ENCODE measurements around the gene MMP19.
"Not testable (repeated sequence)": the region's sequence is repeated elsewhere in the genome, so short reads cannot be mapped to it uniquely, and the experiment has no call there.

The MMP19 gene

DNA sequence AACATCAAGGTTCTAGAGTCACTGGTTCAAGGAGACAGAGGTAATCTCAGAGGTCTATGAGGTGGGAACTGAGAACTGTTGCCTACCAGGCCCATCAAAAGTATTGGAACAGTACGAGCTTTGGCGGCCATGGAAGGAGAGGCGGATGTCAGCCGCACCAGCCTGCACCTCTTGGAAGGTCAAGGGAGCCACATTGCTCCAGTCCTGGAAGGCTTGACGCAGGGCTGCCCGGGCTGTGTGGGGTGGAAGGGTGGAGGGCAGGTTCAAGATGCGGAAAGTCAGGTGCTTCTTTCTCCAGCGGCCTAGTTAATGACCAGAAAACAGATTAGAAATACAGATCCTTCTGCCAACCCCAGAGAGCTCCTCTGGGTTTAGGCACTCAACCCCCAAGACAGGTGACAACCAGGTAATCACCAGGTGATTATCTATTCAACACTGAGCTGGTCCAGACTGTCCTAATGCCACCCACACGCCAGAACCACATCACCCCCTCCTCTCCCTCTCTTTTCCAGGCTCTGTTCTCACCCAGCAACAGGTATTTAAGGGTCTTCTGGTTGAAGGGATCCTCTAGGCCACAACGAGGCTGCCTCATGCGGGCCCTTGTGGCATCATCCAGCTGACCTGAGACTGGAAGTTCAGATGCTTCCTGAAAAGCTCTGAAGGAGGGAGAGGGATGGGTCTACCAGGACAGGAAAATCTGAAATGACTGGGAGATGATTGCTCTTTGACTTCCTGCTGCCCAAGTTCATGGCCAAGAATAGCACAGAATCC is 2.0 kb downstream of the MMP19 start:
- TF ChIP-seq, protein P1, sequence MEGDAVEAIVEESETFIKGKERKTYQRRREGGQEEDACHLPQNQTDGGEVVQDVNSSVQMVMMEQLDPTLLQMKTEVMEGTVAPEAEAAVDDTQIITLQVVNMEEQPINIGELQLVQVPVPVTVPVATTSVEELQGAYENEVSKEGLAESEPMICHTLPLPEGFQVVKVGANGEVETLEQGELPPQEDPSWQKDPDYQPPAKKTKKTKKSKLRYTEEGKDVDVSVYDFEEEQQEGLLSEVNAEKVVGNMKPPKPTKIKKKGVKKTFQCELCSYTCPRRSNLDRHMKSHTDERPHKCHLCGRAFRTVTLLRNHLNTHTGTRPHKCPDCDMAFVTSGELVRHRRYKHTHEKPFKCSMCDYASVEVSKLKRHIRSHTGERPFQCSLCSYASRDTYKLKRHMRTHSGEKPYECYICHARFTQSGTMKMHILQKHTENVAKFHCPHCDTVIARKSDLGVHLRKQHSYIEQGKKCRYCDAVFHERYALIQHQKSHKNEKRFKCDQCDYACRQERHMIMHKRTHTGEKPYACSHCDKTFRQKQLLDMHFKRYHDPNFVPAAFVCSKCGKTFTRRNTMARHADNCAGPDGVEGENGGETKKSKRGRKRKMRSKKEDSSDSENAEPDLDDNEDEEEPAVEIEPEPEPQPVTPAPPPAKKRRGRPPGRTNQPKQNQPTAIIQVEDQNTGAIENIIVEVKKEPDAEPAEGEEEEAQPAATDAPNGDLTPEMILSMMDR (IDR thresholded peaks at IDR 0.05; ENCODE audit: low read depth, low read length) = no peak
- no peak overlapping the region for H3K4me3 ChIP-seq (ENCODE audit: low read depth, low read length)

DNA sequence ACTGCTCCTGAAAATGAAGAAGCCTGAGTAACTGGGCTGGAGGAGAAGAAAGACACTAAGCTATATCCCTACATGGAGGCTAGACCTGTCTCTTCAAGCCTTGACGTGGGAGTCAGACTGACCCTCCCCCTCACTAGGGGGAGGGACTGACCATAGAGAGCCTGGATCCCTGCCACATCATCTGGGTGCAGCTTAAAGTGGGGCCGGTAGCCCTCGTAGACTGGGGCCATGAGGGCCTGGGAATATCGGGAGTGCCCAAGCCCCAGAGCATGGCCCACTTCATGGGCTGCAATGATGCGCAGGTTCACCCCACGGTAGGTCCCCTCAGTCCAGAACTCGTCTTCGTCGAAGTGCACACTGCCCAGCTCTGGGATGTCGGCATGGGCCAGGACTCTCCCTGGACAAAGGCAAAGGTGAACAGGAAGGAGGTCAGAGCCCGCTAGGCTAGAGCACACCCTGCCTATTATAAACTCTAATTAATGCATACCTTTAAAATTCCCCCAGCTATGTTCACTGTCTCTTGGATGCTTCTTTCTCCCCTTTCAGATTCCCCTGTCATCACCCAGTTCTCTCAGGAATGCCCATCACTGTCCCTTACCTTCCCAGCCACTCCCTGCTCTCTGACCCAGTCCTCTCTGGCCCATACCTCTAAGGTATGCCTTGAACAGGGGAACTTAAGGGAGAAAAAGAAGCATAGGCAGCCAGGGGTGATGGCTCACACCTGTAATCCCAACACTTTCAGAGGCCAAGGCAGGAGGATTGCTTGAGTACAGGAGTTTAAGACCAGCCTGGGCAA is 3.2 kb downstream of the MMP19 start:
- TF ChIP-seq, protein P1 (IDR thresholded peaks at IDR 0.05; ENCODE audit: low read depth, low read length) = no peak
- no peak overlapping the region for H3K4me3 ChIP-seq (ENCODE audit: low read depth, low read length)

DNA sequence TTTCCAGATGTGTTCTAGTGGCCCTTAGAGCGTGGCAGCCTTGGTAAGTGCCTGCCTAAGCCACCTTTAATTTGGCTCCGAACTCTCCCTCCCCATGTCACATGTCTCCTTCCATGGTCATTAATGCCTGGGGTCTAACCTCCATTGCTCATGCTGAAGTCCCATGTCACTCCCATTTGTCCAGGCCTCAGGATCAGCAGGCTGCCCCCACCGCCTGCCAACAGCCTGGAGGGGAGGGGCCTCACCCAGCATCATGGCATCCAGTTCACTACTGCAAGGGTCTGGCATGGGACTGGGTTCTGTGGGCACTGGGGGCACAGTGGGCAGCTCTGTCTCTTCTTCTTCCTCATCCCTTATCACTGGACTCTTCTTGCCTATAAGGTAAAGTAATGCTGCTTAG is 4.4 kb downstream of the MMP19 start:
- TF ChIP-seq, protein P1 (IDR thresholded peaks at IDR 0.05; ENCODE audit: low read depth, low read length) = no peak
- H3K4me3 ChIP-seq (ENCODE audit: low read depth, low read length) = no peak overlapping the region

DNA sequence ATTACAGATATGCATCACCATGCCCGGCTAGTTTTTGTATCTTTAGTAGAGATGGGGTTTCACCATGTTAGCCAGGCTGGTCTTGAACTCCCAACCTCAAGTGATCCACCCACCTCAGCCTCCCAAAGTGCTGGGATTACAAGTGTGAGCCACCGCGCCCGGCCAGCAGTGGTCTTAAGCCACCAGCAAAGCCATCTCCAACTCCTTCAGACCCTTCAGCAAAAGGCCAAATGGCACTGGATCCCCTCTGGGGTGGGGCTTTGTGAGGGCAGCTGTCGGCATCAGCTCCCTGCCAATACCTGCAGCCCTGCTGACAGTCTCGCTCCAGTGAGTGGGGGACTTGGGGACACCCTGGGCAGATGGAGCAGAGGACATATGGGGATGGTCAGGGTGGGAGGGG is 8.3 kb downstream of the MMP19 start:
- not testable (repeated sequence) for H3K4me3 ChIP-seq (ENCODE audit: low read depth, low read length)

DNA sequence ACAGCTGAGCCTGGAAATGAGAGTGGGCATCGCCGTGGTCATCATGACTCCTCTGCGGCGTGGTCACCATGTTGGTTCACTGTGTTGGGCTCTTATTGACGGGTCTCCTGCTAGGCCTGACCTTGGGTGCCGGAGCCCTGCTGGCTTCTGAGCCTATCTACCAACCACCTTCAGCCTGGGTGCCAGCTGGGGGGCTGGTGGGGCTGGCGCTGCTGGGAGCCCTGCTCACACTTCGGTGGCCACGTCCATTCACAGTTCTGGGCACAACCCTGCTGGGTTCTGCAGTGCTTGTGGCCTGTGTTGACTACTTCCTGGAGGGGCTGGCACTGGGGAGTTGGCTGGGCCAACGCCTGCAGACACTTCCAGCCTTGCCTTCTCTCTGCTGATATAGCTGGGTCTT is 9.7 kb downstream of the MMP19 start:
- TF ChIP-seq, protein P1 (IDR thresholded peaks at IDR 0.05; ENCODE audit: low read depth, low read length) = no peak
- no peak overlapping the region for H3K4me3 ChIP-seq (ENCODE audit: low read depth, low read length)

DNA sequence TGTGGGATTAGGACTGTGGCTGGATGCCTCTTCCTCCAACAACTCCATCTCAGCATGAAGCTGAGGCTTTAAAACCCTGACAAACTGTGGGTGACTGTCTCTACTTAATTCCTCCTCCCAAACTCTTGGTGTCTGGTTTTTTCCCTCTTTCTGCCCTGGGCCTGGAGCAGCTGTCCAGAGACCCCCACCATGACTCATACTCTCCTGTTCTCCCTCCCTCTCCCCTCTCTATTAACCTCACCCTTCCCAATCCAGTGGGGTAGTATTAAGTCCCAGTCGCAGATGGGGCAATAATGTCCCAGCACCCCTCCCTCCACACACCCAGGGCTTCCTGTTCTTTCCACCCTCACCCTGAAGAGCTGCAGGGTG is 11.3 kb downstream of the MMP19 start:
- peak overlapping the region; percentile 86 for H3K4me3 ChIP-seq (ENCODE audit: low read depth, low read length)
- TF ChIP-seq, protein P1 (IDR thresholded peaks at IDR 0.05; ENCODE audit: low read depth, low read length) = no peak

DNA sequence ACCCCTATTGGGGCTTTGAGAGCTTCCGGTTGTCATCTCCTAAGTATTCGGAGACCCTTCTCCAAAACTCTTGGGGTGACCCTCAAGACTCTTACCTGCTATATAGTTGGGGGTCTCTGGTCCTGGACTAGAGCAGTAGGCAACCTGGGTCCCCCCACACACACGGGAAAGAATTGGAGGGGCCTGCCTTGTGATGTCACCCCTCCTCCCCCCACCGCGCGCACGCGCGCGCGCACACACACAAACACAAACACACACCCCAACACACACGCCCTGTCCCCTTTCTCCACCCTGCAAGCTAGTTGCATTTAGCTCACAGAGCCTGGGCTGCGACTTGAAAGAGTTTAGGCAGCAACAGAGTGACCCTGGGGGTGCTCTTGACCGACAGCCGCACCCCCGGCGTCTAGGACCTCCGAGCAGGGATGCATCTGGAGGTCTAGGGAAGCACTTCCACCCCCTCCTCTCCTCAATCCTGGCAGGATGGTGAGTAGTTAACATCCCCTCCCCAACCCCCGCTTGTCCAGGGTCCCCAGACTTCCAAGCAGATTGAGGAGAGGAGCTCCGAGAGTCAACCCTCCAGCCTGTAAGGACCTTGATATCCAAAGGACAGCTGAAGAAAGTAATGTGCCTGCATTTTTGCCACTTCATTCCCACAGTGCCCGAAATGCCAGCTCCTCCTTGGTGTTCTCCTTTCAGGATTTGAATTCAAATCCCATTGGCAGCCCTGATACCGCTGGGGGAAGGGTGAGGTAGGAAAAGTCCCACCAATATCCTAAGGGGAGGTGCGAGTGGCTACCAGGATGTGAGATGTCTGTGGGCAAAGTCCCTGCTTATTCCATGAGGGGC is 11.9 kb downstream of the MMP19 start:
- TF ChIP-seq, protein P1 (IDR thresholded peaks at IDR 0.05; ENCODE audit: low read depth, low read length) = no peak
- H3K4me3 ChIP-seq (ENCODE audit: low read depth, low read length) = peak overlapping the region; percentile 86
